ENCODE results near the gene DOK7.
"Not testable (repeated sequence)": the region's sequence is repeated elsewhere in the genome, so short reads cannot be mapped to it uniquely, and the experiment has no call there.

The DOK7 gene

GRCh38 chr4:3522326-3522640, 59.2 kb downstream of the DOK7 start:
- no peak for DNase-seq (ENCODE audit: low spot score)

- no peak for DNase-seq (ENCODE audit: low spot score)
Observed at GRCh38 chr4:3522651-3523050, 59.5 kb downstream of the DOK7 start.

- DNase-seq (ENCODE audit: low spot score): no peak
Observed at GRCh38 chr4:3523146-3523627, 60.1 kb downstream of the DOK7 start.

GRCh38 chr4:3523628-3524221, 60.6 kb downstream of the DOK7 start:
- no peak for DNase-seq (ENCODE audit: low spot score)

GRCh38 chr4:3524349-3524748, 61.2 kb downstream of the DOK7 start:
- DNase-seq (ENCODE audit: low spot score): no peak

- no peak for DNase-seq (ENCODE audit: low spot score)
Observed at GRCh38 chr4:3524920-3525319, 61.8 kb downstream of the DOK7 start.

GRCh38 chr4:3525532-3526430, 62.7 kb downstream of the DOK7 start:
- no peak for DNase-seq (ENCODE audit: low spot score)

GRCh38 chr4:3526456-3526855, 63.4 kb downstream of the DOK7 start:
- DNase-seq (ENCODE audit: low spot score): no peak

GRCh38 chr4:3527101-3527913, 64.2 kb downstream of the DOK7 start:
- no peak for DNase-seq (ENCODE audit: low spot score)

GRCh38 chr4:3527914-3528876, 65.1 kb downstream of the DOK7 start:
- no peak for DNase-seq (ENCODE audit: low spot score)

- peak; percentile 58 for DNase-seq (ENCODE audit: low spot score)
Observed at GRCh38 chr4:3529363-3529762, 66.3 kb downstream of the DOK7 start.

GRCh38 chr4:3530051-3530450, 66.9 kb downstream of the DOK7 start:
- DNase-seq (ENCODE audit: low spot score): no peak

GRCh38 chr4:3530663-3531254, 67.7 kb downstream of the DOK7 start:
- DNase-seq (ENCODE audit: low spot score): peak; percentile 59

GRCh38 chr4:3531318-3531878, 68.3 kb downstream of the DOK7 start:
- no peak for DNase-seq (ENCODE audit: low spot score)

GRCh38 chr4:3531879-3532750, 69.0 kb downstream of the DOK7 start, which contains the start of gene LRPAP1:
Gene LRPAP1, minus strand, starts transcription at chr4:3532422. Its CDS starts 10 bp downstream, at chr4:3532412.
- DNase-seq (ENCODE audit: low spot score): peak; percentile 95

- peak; percentile 60 for DNase-seq (ENCODE audit: low spot score)
Observed at GRCh38 chr4:3532751-3533422, 69.8 kb downstream of the DOK7 start.

- DNase-seq (ENCODE audit: low spot score): no peak
Observed at GRCh38 chr4:3533423-3533820, 70.3 kb downstream of the DOK7 start.

- not testable (repeated sequence) for DNase-seq (ENCODE audit: low spot score)
Observed at GRCh38 chr4:3535812-3536211, 72.7 kb downstream of the DOK7 start.

GRCh38 chr4:3538906-3539305, 75.8 kb downstream of the DOK7 start:
- not testable (repeated sequence) for DNase-seq (ENCODE audit: low spot score)
